Neural cell (in vitro differentiated cells): Measurements from ENCODE around the gene IHH. TPM values are rescaled to one million over a fixed set of nuclear protein-coding genes. Genes with fewer than 3 reads are reported as not detected.

Experiments
- H2AFZ ChIP-seq: fragments of 200-600, 300-800 bp; sonication (generic), shearing (Covaris generic); 2 replicates; pipeline ENCODE4 v1.6.0; 2014; ENCODE audit warnings: low read depth, mild to moderate bottlenecking, antibody characterized with exemption, low read length, moderate library complexity
- H3F3A ChIP-seq: fragments of 200-600 bp; shearing (Covaris generic); 2 replicates; pipeline ENCODE4 v1.6.1; 2016; ENCODE audit warnings: mild to moderate bottlenecking, moderate library complexity, mixed read lengths, antibody characterized with exemption, low read length; ENCODE audit not compliant: insufficient read depth, poor library complexity, severe bottlenecking
- H3K27ac ChIP-seq: fragments of 200-600, 300-800 bp; sonication (generic), shearing (Covaris generic); 2 replicates; pipeline ENCODE4 v1.5.1; 2014; ENCODE audit warnings: mild to moderate bottlenecking, low read length, moderate library complexity
- H3K27me3 ChIP-seq: fragments of 300-800, 200-600 bp; sonication (generic), shearing (Covaris generic); 2 replicates; pipeline ENCODE4 v1.6.0; 2014; ENCODE audit warnings: mild to moderate bottlenecking, low read depth, low read length, moderate library complexity; ENCODE audit not compliant: insufficient read depth
- H3K36me3 ChIP-seq: fragments of 300-800, 200-600 bp; sonication (generic), shearing (Covaris generic); 2 replicates; pipeline ENCODE4 v1.5.1; 2014; ENCODE audit warnings: mild to moderate bottlenecking, antibody characterized with exemption, low read length, moderate library complexity; ENCODE audit not compliant: insufficient read depth
- H3K4me2 ChIP-seq: fragments of 300-800, 200-600 bp; sonication (generic), shearing (Covaris generic); 2 replicates; pipeline ENCODE4 v1.6.0; 2014; ENCODE audit warnings: mild to moderate bottlenecking, low read length
- H3K4me3 ChIP-seq: fragments of 300-800, 200-600 bp; sonication (generic), shearing (Covaris generic); 2 replicates; pipeline ENCODE4 v1.5.1; 2014; ENCODE audit warnings: mild to moderate bottlenecking, low read length, moderate library complexity
- H3K79me2 ChIP-seq: fragments of 200-600 bp; shearing (Covaris generic); replicated peaks from 2 replicates; pipeline ENCODE4 v1.6.0; 2014; ENCODE audit warnings: mild to moderate bottlenecking, low read length, moderate library complexity; ENCODE audit not compliant: insufficient read depth
- H3K9ac ChIP-seq: fragments of 300-800, 200-600 bp; sonication (generic), shearing (Covaris generic); 2 replicates; pipeline ENCODE4 v1.6.1; 2016; ENCODE audit warnings: mild to moderate bottlenecking, low read length, mixed read lengths
- H3K9me2 ChIP-seq: fragments of 200-600 bp; shearing (Covaris generic); 2 replicates; pipeline ENCODE4 v1.6.1; 2016; ENCODE audit warnings: mild to moderate bottlenecking, low read length, mixed read lengths; ENCODE audit not compliant: insufficient read depth
- H3K9me3 ChIP-seq: fragments of 200-600, 300-800 bp; sonication (generic), shearing (Covaris generic); 2 replicates; pipeline ENCODE4 v1.6.1; 2016; ENCODE audit warnings: mild to moderate bottlenecking, mixed run types, low read length, moderate library complexity, mixed read lengths
- H4K20me1 ChIP-seq: fragments of 200-600 bp; shearing (Covaris generic); 2 replicates; pipeline ENCODE4 v1.6.1; 2016; ENCODE audit warnings: mild to moderate bottlenecking, mixed run types; ENCODE audit not compliant: insufficient read depth
- EP300 ChIP-seq: fragments of 450-650 bp; conservative IDR thresholded peaks from 2 replicates; pipeline ENCODE4 v1.6.1; 2014; ENCODE audit warnings: antibody characterized with exemption, mild to moderate bottlenecking, moderate library complexity; ENCODE audit not compliant: poor library complexity, severe bottlenecking
- EZH2 ChIP-seq: fragments of 200-600, 300-800 bp; shearing (Covaris generic), sonication (generic); IDR thresholded peaks from 2 replicates; pipeline ENCODE4 v1.6.1; 2014; ENCODE audit warnings: antibody characterized with exemption, low read length, borderline replicate concordance, mild to moderate bottlenecking; ENCODE audit not compliant: insufficient read depth, poor library complexity, severe bottlenecking
- MXI1 ChIP-seq: fragments of 450-650 bp; conservative IDR thresholded peaks from 2 replicates; pipeline ENCODE4 v1.6.1; 2014; ENCODE audit warnings: antibody characterized with exemption, mild to moderate bottlenecking; ENCODE audit not compliant: poor library complexity, severe bottlenecking
- POLR2AphosphoS5 ChIP-seq: IDR thresholded peaks from 2 replicates; pipeline ENCODE4 v1.6.1; 2012
- RAD21 ChIP-seq: fragments of 450-650 bp; conservative IDR thresholded peaks from 2 replicates; pipeline ENCODE4 v1.6.1; 2014; ENCODE audit warnings: antibody characterized with exemption, mild to moderate bottlenecking, moderate library complexity
- SMC3 ChIP-seq: fragments of 450-650 bp; conservative IDR thresholded peaks from 2 replicates; pipeline ENCODE4 v1.6.1; 2014; ENCODE audit warnings: antibody characterized with exemption, mild to moderate bottlenecking, moderate library complexity; ENCODE audit not compliant: poor library complexity
- TAF1 ChIP-seq: IDR thresholded peaks from 2 replicates; pipeline ENCODE4 v1.6.1; 2012; ENCODE audit warnings: low read depth
- polyA plus RNA-seq: library from polyadenylated mRNA; depleted of rRNA; stranded (reverse); fragments of >200 nt; gene quantifications from 2 replicates; pipeline ENCODE4 v1.2.3, GENCODE V29; 2014
- TF ChIP-seq, protein P1 (sequence below): fragments of 450-650 bp; IDR thresholded peaks from 2 replicates; pipeline ENCODE4 v1.5.1; 2014; ENCODE audit warnings: antibody characterized with exemption, mild to moderate bottlenecking, moderate library complexity; ENCODE audit not compliant: poor library complexity, severe bottlenecking
- TF ChIP-seq, protein P2 (sequence below): IDR thresholded peaks from 2 replicates; pipeline ENCODE4 v1.6.1; 2012; ENCODE audit warnings: borderline replicate concordance

Gene IHH
- polyA plus RNA-seq, 1 donor from 2014 or later, result not detected

DNA sequence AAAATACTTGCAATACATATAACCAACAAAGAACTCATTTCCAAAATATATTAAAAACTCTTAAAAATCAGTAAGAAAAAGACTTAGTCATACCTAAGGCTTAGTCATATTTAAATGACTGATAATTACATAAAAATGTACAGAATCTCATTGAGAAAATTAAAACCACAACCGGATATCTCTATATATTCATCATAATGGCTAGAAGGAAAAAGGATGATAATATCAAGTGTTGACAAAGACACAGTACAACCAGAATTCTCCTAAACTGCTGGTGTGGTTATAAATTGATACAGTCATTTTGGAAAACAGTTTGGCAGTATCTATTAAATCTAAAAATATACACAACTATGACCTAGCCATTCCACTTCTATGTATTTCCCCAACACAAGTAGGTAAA lies 27.1 kb upstream of the IHH start:
- H3K79me2 ChIP-seq, result no peaks in the 10 kb centered on the region
- no peaks in the 10 kb centered on the region for H3F3A ChIP-seq
- no peak overlapping the region for H3K9ac ChIP-seq
- H3K27ac ChIP-seq, result no peak overlapping the region
- H3K9me3 ChIP-seq, result no peaks in the 10 kb centered on the region
- no peaks in the 10 kb centered on the region for H3K9me2 ChIP-seq
- no peak overlapping the region for H3K4me2 ChIP-seq
- no peaks in the 10 kb centered on the region for H4K20me1 ChIP-seq
- no peak overlapping the region for H2AFZ ChIP-seq
- H3K36me3 ChIP-seq, result no peaks in the 10 kb centered on the region
- H3K4me3 ChIP-seq, result no peak overlapping the region
- no peaks in the 10 kb centered on the region for H3K27me3 ChIP-seq
- TF ChIP-seq TAF1 (no peak), EZH2 (no peak), SMC3 (no peak), RAD21 (no peak), POLR2AphosphoS5 (no peak), MXI1 (no peak)
- TF ChIP-seq, protein P1, sequence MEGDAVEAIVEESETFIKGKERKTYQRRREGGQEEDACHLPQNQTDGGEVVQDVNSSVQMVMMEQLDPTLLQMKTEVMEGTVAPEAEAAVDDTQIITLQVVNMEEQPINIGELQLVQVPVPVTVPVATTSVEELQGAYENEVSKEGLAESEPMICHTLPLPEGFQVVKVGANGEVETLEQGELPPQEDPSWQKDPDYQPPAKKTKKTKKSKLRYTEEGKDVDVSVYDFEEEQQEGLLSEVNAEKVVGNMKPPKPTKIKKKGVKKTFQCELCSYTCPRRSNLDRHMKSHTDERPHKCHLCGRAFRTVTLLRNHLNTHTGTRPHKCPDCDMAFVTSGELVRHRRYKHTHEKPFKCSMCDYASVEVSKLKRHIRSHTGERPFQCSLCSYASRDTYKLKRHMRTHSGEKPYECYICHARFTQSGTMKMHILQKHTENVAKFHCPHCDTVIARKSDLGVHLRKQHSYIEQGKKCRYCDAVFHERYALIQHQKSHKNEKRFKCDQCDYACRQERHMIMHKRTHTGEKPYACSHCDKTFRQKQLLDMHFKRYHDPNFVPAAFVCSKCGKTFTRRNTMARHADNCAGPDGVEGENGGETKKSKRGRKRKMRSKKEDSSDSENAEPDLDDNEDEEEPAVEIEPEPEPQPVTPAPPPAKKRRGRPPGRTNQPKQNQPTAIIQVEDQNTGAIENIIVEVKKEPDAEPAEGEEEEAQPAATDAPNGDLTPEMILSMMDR, result no peak
- TF ChIP-seq, protein P2, sequence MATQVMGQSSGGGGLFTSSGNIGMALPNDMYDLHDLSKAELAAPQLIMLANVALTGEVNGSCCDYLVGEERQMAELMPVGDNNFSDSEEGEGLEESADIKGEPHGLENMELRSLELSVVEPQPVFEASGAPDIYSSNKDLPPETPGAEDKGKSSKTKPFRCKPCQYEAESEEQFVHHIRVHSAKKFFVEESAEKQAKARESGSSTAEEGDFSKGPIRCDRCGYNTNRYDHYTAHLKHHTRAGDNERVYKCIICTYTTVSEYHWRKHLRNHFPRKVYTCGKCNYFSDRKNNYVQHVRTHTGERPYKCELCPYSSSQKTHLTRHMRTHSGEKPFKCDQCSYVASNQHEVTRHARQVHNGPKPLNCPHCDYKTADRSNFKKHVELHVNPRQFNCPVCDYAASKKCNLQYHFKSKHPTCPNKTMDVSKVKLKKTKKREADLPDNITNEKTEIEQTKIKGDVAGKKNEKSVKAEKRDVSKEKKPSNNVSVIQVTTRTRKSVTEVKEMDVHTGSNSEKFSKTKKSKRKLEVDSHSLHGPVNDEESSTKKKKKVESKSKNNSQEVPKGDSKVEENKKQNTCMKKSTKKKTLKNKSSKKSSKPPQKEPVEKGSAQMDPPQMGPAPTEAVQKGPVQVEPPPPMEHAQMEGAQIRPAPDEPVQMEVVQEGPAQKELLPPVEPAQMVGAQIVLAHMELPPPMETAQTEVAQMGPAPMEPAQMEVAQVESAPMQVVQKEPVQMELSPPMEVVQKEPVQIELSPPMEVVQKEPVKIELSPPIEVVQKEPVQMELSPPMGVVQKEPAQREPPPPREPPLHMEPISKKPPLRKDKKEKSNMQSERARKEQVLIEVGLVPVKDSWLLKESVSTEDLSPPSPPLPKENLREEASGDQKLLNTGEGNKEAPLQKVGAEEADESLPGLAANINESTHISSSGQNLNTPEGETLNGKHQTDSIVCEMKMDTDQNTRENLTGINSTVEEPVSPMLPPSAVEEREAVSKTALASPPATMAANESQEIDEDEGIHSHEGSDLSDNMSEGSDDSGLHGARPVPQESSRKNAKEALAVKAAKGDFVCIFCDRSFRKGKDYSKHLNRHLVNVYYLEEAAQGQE, result no peak

DNA sequence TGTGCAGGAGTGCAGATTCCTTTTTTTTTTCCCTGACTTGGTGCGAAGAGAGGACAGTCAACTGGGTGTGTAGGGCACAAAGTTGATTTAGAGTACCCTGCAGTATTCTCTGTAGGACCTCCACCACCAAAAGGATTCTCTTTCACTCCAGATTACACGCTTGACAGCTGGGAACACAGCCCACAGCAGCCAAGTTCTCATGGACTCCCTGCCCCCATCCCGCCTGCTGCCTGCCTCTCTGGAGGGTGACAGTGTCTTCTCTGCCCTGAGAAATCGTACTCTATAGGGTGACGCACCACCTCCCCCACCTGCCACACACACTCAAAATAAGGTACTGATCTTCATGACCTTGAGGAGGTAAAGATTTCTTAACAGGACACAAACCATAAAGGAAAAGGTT lies 26.6 kb upstream of the IHH start:
- TF ChIP-seq RAD21 (no peak), TAF1 (no peak), EP300 (no peak), SMC3 (no peak), MXI1 (no peak), POLR2AphosphoS5 (no peak), EZH2 (no peak)
- TF ChIP-seq, protein P2, result no peak
- TF ChIP-seq, protein P1, result no peak
- Histone ChIP-seq H3K27me3 (no peaks in the 10 kb centered on the region), H3K9ac (no peak overlapping the region), H3K79me2 (no peaks in the 10 kb centered on the region), H4K20me1 (no peaks in the 10 kb centered on the region), H3K36me3 (no peaks in the 10 kb centered on the region), H3K9me2 (no peaks in the 10 kb centered on the region), H2AFZ (no peak overlapping the region), H3F3A (no peaks in the 10 kb centered on the region), H3K4me2 (no peak overlapping the region), H3K4me3 (no peak overlapping the region), H3K27ac (no peak overlapping the region), H3K9me3 (no peaks in the 10 kb centered on the region)
